NCI-H1436 treated with DMSO at 0.1 percent for 48 hours (cell line): ENCODE data around the gene LCMT1.

Source experiments
- DNase-seq: peaks from one replicate; lab custom pipeline; 2025; lab: John Stamatoyannopoulos, UW

LCMT1 gene

GRCh38 chr16:25199457-25199856 lies 87.9 kb downstream of the LCMT1 start:
- DNase-seq: no peak

- DNase-seq: no peak
These were observed 99.2 kb downstream of the LCMT1 start for GRCh38 chr16:25210758-25211157.

- no peak for DNase-seq
These were observed 101.1 kb downstream of the LCMT1 start for GRCh38 chr16:25212636-25213035.

DNA sequence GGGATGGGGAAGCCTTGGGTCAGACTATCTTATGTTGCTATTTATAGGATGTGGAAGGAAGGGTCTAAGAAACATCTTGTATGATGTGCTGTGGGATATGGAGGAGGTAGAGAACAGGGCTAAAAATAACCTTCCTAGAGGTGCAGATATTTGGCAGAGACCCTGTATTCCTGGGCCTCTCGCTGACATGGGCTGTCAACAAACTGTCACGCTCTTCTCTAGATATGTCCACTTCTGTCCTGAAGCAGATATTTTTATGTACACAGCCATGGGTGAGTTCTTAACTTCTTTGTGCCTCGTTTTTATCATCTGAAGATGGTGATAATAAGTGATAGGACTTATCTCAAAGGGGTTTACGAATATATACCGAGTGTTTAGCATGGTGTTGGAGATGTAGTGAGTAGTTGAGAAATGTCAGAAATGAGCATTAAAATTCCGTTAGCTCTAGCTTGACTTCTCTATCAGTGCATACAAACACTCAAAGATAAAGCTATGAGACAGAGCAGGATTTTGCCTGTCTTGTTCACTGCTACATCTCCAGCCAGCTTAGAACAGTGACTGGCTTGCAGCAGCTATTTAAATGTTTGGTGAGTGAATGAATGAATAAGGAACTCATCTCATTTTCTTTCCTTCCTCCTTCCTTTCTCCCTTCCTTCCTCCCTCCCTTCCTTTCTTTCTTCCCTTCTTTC lies 102.3 kb downstream of the LCMT1 start:
- DNase-seq: no peak

DNA sequence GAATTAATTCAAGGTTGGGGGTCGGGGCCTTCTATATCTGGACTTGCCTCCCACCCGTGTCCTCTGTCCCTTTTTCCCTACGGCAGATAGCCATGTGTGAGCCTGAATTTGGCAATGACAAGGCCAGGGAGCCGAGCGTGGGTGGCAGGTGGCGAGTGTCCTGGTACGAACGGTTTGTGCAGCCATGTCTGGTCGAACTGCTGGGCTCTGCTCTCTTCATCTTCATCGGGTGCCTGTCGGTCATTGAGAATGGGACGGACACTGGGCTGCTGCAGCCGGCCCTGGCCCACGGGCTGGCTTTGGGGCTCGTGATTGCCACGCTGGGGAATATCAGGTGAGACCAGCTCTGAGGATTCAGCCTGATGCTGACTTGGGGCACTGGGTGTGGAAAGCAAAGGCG lies 105.6 kb downstream of the LCMT1 start:
- DNase-seq: no peak

GRCh38 chr16:25217921-25218320 lies 106.4 kb downstream of the LCMT1 start:
- no peak for DNase-seq

DNA sequence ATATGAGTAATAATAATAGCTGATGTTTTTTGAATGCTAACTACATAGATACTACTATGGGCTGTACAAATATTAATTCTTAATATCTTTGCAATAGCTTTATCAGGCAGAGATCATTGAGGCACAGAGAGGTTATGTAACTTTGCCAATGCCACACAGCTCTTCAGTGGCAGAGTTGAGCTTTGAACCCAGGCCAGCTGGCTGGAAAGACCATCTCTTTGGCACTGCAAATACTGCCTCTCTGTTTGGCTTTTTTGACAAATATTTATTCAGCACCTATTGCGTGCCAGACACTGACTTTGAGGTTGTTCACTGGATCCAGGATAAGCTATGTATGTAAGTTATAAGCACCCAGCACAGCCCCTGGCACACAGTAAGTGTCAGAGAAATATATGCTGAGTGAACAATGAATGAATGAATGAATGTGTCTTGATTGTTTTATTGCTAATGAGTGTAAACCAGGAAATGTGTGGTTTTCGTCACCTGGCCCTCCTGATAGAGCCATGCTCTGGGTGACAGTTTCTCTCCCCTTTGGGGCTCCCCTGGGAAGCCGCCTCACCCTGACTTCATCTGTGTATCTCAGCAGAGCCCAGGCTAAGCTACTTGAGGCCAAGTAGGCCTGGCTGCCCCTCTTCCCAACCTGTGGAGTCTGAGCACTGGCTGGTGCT lies 107.7 kb downstream of the LCMT1 start:
- no peak for DNase-seq

DNA sequence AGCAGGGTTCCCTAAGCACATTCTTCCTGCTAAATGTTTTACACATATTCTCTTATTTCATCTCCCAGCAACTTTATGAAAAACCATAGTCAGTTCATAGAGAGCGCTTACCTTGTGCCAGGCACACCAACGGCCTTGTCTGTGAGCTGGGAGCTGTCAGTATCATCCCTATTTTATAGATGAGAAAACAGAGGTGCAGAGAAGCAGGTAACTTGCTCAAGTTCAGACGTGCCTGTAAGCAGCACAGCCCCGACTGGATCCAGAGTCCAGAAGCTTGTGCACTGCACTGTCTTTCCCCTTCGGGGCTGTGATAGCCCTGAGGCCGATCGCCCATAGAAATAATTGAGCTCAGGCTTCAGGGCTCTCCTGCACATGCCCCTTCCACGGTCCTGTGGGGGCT lies 111.4 kb downstream of the LCMT1 start:
- DNase-seq: no peak

- no peak for DNase-seq
These were observed 112.4 kb downstream of the LCMT1 start for GRCh38 chr16:25223964-25224363.

DNA sequence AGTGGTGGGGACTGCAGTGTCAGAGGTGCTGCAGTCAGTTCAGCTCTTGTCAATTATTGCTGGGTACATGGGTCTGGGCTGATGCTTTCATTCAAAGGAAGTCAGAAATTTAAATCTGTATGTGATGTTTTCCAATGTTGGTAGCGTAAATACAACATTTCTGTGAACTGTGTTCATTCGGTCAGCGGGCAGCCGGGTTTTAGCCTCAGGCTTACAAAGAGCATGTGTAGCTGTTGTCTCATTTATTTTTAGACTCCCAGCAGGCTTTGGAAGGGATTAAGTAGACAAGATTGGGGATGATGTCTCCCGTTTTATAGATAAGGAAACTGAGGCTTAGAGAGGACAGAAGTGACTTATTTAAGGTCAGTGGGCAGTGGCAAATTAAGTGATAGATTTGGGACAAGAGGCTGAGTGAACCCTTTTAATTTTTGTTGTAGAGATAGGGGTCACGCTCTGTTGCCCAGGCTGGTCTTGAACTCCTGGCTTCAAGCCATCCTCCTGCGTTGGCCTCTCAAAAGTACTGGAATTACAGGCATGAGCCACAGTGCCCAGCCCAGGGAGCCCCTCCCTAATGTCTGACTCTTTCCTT lies 113.3 kb downstream of the LCMT1 start:
- no peak for DNase-seq
